Liver (tissue), 3 donors: Measurements from ENCODE around the gene PIRT.

ENCODE experiments used
- CTCF ChIP-seq: fragments of 150-350 bp; IDR thresholded peaks from 2 replicates; pipeline ENCODE4 v1.5.1; 2017; ENCODE audit warnings: improper control_type of control experiment, low read depth, low read length; ENCODE audit not compliant: missing input control
- HNF4G ChIP-seq: IDR thresholded peaks from 2 replicates; pipeline ENCODE4 v1.6.1; 2016; ENCODE audit warnings: antibody characterized with exemption
- TF ChIP-seq, protein P1 (sequence below): IDR thresholded peaks from 2 replicates; pipeline ENCODE4 v1.6.1; 2016; ENCODE audit warnings: antibody characterized with exemption
- donor health status: healthy.
- donor health status: healthy.

DNA sequence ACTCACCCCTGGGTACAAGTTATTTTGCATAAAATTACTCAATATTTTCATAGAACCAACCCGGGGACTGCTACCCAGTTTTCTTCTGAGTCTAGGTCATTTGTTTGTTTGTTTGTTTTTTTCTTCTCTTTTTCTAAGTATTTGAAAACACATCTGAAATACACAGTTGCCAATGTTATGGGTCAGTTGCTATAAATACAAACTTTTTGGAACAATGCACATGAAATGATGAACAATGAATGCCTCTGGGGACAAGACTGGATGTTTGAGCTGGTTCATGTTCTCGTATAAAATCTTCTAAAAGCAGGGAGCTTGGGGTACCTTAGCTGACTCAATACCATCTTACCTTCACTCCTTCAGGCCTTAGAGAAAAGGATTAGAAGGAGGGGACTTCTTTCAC lies 64.5 kb downstream of the PIRT start:
- TF ChIP-seq CTCF (no peak), HNF4G (no peak)
- TF ChIP-seq, protein P1, sequence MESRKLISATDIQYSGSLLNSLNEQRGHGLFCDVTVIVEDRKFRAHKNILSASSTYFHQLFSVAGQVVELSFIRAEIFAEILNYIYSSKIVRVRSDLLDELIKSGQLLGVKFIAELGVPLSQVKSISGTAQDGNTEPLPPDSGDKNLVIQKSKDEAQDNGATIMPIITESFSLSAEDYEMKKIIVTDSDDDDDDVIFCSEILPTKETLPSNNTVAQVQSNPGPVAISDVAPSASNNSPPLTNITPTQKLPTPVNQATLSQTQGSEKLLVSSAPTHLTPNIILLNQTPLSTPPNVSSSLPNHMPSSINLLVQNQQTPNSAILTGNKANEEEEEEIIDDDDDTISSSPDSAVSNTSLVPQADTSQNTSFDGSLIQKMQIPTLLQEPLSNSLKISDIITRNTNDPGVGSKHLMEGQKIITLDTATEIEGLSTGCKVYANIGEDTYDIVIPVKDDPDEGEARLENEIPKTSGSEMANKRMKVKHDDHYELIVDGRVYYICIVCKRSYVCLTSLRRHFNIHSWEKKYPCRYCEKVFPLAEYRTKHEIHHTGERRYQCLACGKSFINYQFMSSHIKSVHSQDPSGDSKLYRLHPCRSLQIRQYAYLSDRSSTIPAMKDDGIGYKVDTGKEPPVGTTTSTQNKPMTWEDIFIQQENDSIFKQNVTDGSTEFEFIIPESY = no peak
